Thyroid gland (tissue), 4 donors: Measurements from ENCODE around the gene SS18L1.

Experiments used
- CTCF ChIP-seq, 6 experiments: fragments of 200-600 bp in 3 of 6; fragments of 450-650 bp in 3 of 6; sonication (generic) in 3 of 6; IDR thresholded peaks; one replicate each; pipeline ENCODE4 v1.5.1; 2016 to 2019; ENCODE audit warnings: antibody characterized with exemption in 6 of 6, mild to moderate bottlenecking in 2 of 6, inconsistent platforms in 1 of 6, moderate library complexity in 1 of 6
- POLR2A ChIP-seq, 2 donors: fragments of 450-650 bp; IDR thresholded peaks; one replicate each; pipeline ENCODE4 v1.6.1; 2017; ENCODE audit warnings: antibody characterized with exemption in 2 of 2, mild to moderate bottlenecking in 2 of 2, moderate library complexity in 1 of 2

GRCh38 chr20:62231292-62231691 lies 87.7 kb downstream of the SS18L1 start:
- TF ChIP-seq POLR2A (IDR thresholded peaks at IDR 0.05) (no peak), CTCF (IDR thresholded peaks at IDR 0.05) (no peak)
